H1 (cell line): Measurements from ENCODE around the gene CASKIN2. TPM values are rescaled to one million over a fixed set of nuclear protein-coding genes. Genes with fewer than 3 reads are reported as not detected.

Source experiments
- CTCF ChIA-PET: fragments of 300-600 bp; sonication (Branson Sonifier 250); formaldehyde crosslinking; loops from one replicate; lab custom pipeline; 2021; ENCODE audit not compliant: partially characterized antibody; lab: Charles Lee
- POLR2A ChIA-PET: fragments of 300-600 bp; sonication (Branson Sonifier 250); formaldehyde crosslinking; loops from one replicate; lab custom pipeline; 2021; ENCODE audit warnings: inconsistent platforms; ENCODE audit not compliant: partially characterized antibody; lab: Charles Lee
- DNase-seq, 2 experiments: peaks; one replicate each; pipeline versions ENCODE4 v3.0.0 to v3.0.0-alpha.2; 2010 to 2022; ENCODE audit warnings: low spot score in 2 of 2, low read depth in 1 of 2, mixed read lengths in 1 of 2
- FAIRE-seq: peaks from 2 replicates; lab custom pipeline; 2011; peaks lifted over from hg19 to GRCh38; lab: Jason Lieb, UNC
- H2AFZ ChIP-seq: 2 replicates; pipeline ENCODE4 v1.8.1; 2012; ENCODE audit warnings: low read length, inconsistent platforms
- H2AK5ac ChIP-seq: 2 replicates; pipeline ENCODE4 v1.6.1; 2013; ENCODE audit warnings: low read depth, low read length
- H2BK120ac ChIP-seq: replicated peaks from 2 replicates; pipeline ENCODE3; 2013; ENCODE audit warnings: low read depth, low read length, inconsistent platforms
- H2BK12ac ChIP-seq: 2 replicates; pipeline ENCODE4 v1.6.1; 2013; ENCODE audit warnings: low read depth, low read length
- H2BK15ac ChIP-seq: 2 replicates; pipeline ENCODE4 v1.6.1; 2013; ENCODE audit warnings: low read length
- H2BK20ac ChIP-seq: 2 replicates; pipeline ENCODE4 v1.6.1; 2013; ENCODE audit warnings: low read length
- H2BK5ac ChIP-seq: 2 replicates; pipeline ENCODE4 v1.6.1; 2013; ENCODE audit warnings: low read depth, low read length
- H3K14ac ChIP-seq: 2 replicates; pipeline ENCODE4 v1.6.1; 2013; ENCODE audit warnings: inconsistent platforms; ENCODE audit not compliant: insufficient read length
- H3K18ac ChIP-seq: 2 replicates; pipeline ENCODE4 v1.6.1; 2013; ENCODE audit warnings: low read length; ENCODE audit errors: extremely low read depth
- H3K23ac ChIP-seq: 2 replicates; pipeline ENCODE4 v1.6.1; 2013; ENCODE audit warnings: inconsistent platforms; ENCODE audit not compliant: insufficient read length
- H3K23me2 ChIP-seq: 2 replicates; pipeline ENCODE4 v1.6.1; 2013; ENCODE audit warnings: low read depth, low read length
- H3K27ac ChIP-seq: 2 replicates; pipeline ENCODE4 v1.6.1; 2011; ENCODE audit warnings: low read depth, low read length, inconsistent platforms
- H3K27me3 ChIP-seq, 4 experiments: replicated peaks in 1 of 4; 1 replicate in 1 of 4; 2 replicates in 3 of 4; pipeline versions ENCODE4 v1.6.1 to v1.8.1; 2011 to 2013; ENCODE audit warnings: low read length in 3 of 4, mild to moderate bottlenecking in 3 of 4, inconsistent platforms in 2 of 4, mixed read lengths in 2 of 4, moderate library complexity in 1 of 4; ENCODE audit not compliant: control insufficient read depth in 3 of 4, insufficient read depth in 3 of 4; ENCODE audit errors: extremely low read depth in 1 of 4
- H3K36me3 ChIP-seq, 4 experiments: 2 replicates each; pipeline versions ENCODE4 v1.6.1 to v1.8.1; 2011 to 2013; ENCODE audit warnings: mild to moderate bottlenecking in 4 of 4, low read length in 3 of 4, moderate library complexity in 2 of 4, control low read depth in 1 of 4, inconsistent platforms in 1 of 4; ENCODE audit not compliant: insufficient read depth in 4 of 4, control insufficient read depth in 2 of 4
- H3K4ac ChIP-seq: replicated peaks from 2 replicates; pipeline ENCODE3; 2013; ENCODE audit warnings: low read length, low read depth, mixed read lengths, inconsistent platforms; ENCODE audit not compliant: insufficient read length
- H3K4me1 ChIP-seq, 4 experiments: replicated peaks in 1 of 4; 1 replicate in 1 of 4; 2 replicates in 3 of 4; pipeline versions ENCODE4 v1.6.1 to v1.8.1; 2011 to 2013; ENCODE audit warnings: low read length in 3 of 4, inconsistent platforms in 2 of 4, mixed read lengths in 1 of 4; ENCODE audit not compliant: insufficient read depth in 4 of 4, control insufficient read depth in 3 of 4
- H3K4me2 ChIP-seq, 2 experiments: 2 replicates each; pipeline versions ENCODE4 v1.6.1 to v1.8.1; 2011 to 2013; ENCODE audit warnings: low read depth in 2 of 2, low read length in 2 of 2, control low read depth in 1 of 2, inconsistent platforms in 1 of 2, mild to moderate bottlenecking in 1 of 2; ENCODE audit not compliant: insufficient read depth in 1 of 2
- H3K4me3 ChIP-seq, 4 experiments: fragments of 200-600, 300-600 bp in 1 of 4; sonication (generic), shearing (Covaris generic), sonication (Bioruptor Twin) in 1 of 4; 2 replicates each; pipeline versions ENCODE4 v1.5.1 to v1.8.1; 2011 to 2016; ENCODE audit warnings: low read length in 4 of 4, low read depth in 3 of 4, control low read depth in 2 of 4, inconsistent platforms in 2 of 4, mild to moderate bottlenecking in 2 of 4, mixed read lengths in 1 of 4, moderate library complexity in 1 of 4; ENCODE audit not compliant: insufficient read depth in 2 of 4; ENCODE audit errors: extremely low read depth in 1 of 4
- H3K56ac ChIP-seq: replicated peaks from 2 replicates; pipeline ENCODE3; 2013; ENCODE audit warnings: low read depth, mild to moderate bottlenecking, mixed read lengths, low read length, inconsistent platforms; ENCODE audit not compliant: insufficient read length
- H3K79me1 ChIP-seq: 2 replicates; pipeline ENCODE4 v1.6.1; 2013; ENCODE audit warnings: low read depth, low read length, control low read depth
- H3K79me2 ChIP-seq, 2 experiments: 2 replicates each; pipeline versions ENCODE4 v1.6.1 to v1.8.1; 2012 to 2013; ENCODE audit warnings: low read length in 2 of 2, mild to moderate bottlenecking in 2 of 2, inconsistent platforms in 1 of 2; ENCODE audit not compliant: insufficient read depth in 2 of 2, control insufficient read depth in 1 of 2
- H3K9ac ChIP-seq, 4 experiments: replicated peaks in 1 of 4; 1 replicate in 1 of 4; 2 replicates in 3 of 4; pipeline versions ENCODE4 v1.6.1 to v1.8.1; 2011 to 2013; ENCODE audit warnings: low read depth in 3 of 4, low read length in 3 of 4, control low read depth in 2 of 4, mild to moderate bottlenecking in 2 of 4, moderate library complexity in 2 of 4, inconsistent platforms in 1 of 4; ENCODE audit errors: extremely low read depth in 1 of 4
- H3K9me3 ChIP-seq, 2 experiments: 2 replicates each; pipeline versions ENCODE4 v1.6.1 to v1.8.1; 2012 to 2013; ENCODE audit warnings: mild to moderate bottlenecking in 2 of 2, moderate library complexity in 2 of 2, control low read depth in 1 of 2, inconsistent platforms in 1 of 2, low read depth in 1 of 2, low read length in 1 of 2, mixed read lengths in 1 of 2; ENCODE audit not compliant: insufficient read depth in 2 of 2
- H4K20me1 ChIP-seq, 2 experiments: replicated peaks in 1 of 2; 2 replicates each; pipeline versions ENCODE3 to v1.8.1; 2011 to 2013; ENCODE audit warnings: inconsistent platforms in 2 of 2, low read length in 2 of 2, mild to moderate bottlenecking in 1 of 2; ENCODE audit not compliant: insufficient read depth in 2 of 2, control insufficient read depth in 1 of 2
- H4K5ac ChIP-seq: 2 replicates; pipeline ENCODE4 v1.6.1; 2013; ENCODE audit warnings: low read length, low read depth, mixed read lengths, inconsistent platforms; ENCODE audit not compliant: insufficient read length
- H4K8ac ChIP-seq: 2 replicates; pipeline ENCODE4 v1.8.0; 2013; ENCODE audit warnings: mild to moderate bottlenecking, moderate library complexity, low read length, inconsistent platforms; ENCODE audit not compliant: insufficient read depth; ENCODE audit errors: extremely low read depth
- H4K91ac ChIP-seq: replicated peaks from 2 replicates; pipeline ENCODE3; 2013; ENCODE audit warnings: low read length, mixed read lengths, inconsistent platforms; ENCODE audit not compliant: insufficient read length
- BRCA1 ChIP-seq: IDR thresholded peaks from 2 replicates; pipeline ENCODE4 v1.6.1; 2012; ENCODE audit warnings: low read depth, low read length, improper control_type of control experiment
- CBX8 ChIP-seq: fragments of 300-800, 300-1000 bp; sonication (generic); IDR thresholded peaks from 2 replicates; pipeline ENCODE4 v1.7.1; 2016; ENCODE audit warnings: low read depth, low read length, borderline replicate concordance
- EP300 ChIP-seq, 2 experiments: IDR thresholded peaks; 1 replicate in 1 of 2; 2 replicates in 1 of 2; pipeline ENCODE4 v1.6.1; 2011 to 2012; ENCODE audit warnings: low read depth in 2 of 2, low read length in 2 of 2, mild to moderate bottlenecking in 2 of 2, borderline replicate concordance in 1 of 2, inconsistent platforms in 1 of 2, moderate library complexity in 1 of 2
- RNF2 ChIP-seq: fragments of 200-900, 300-1000 bp; sonication (generic); IDR thresholded peaks from 2 replicates; pipeline ENCODE4 v1.7.1; 2016; ENCODE audit warnings: borderline replicate concordance, low read depth, mild to moderate bottlenecking, antibody characterized with exemption, low read length; ENCODE audit not compliant: poor library complexity, severe bottlenecking; ENCODE audit errors: missing control alignments
- WGBS, 2 experiments: shearing (Covaris generic) in 1 of 2; methylation state at CpG; one replicate each; pipeline versions ENCODE4 v1.1.6 to v1.1.7; 2013 to 2015; ENCODE audit warnings: low lambda C conversion rate in 2 of 2, mixed read lengths in 2 of 2, inconsistent platforms in 1 of 2, low coverage in 1 of 2, missing lambda C conversion rate in 1 of 2; ENCODE audit not compliant: insufficient replicate concordance in 2 of 2, insufficient coverage in 1 of 2, insufficient read length in 1 of 2; ENCODE audit errors: extremely low coverage in 1 of 2, missing lambda C conversion rate in 1 of 2; 5-methylcytosine and 5-hydroxymethylcytosine counted together
- polyA plus RNA-seq, 7 experiments: library from polyadenylated mRNA; depleted of rRNA in 3 of 7; stranded (reverse) in 5 of 7; unstranded in 2 of 7; fragments of >200 nt in 5 of 7; fragments of 200-250 nt in 2 of 7; gene quantifications; 1 replicate in 5 of 7; 2 replicates in 1 of 7; 4 replicates in 1 of 7; pipeline versions ENCODE4 v1.2.1 to v1.2.3, GENCODE V29; 2011 to 2013; ENCODE audit warnings: missing spikeins in 2 of 7, mixed read lengths in 2 of 7
- total RNA-seq: library from RNA; stranded (reverse); fragmentation: NEBNext Ultra II Directional; extraction: Animal tissue kit (Norgen Biotek cat#: 25700); gene quantifications from 2 replicates; pipeline ENCODE4 v1.2.1, GENCODE V29; 2021

CASKIN2 gene
- total and polyA plus RNA-seq, 2 of the 8 experiments (the other 6 are each of a cell fraction or from before 2014, with no cell fraction given), result 6.7 to 32.3 TPM

GRCh38 chr17:75505152-75505409 lies 10.3 kb downstream of the CASKIN2 start:
- H2BK120ac ChIP-seq, result no peak overlapping the region
- no peak overlapping the region for H2BK15ac ChIP-seq
- TF ChIP-seq CBX8, result no peak
- TF ChIP-seq RNF2, result no peak
- TF ChIP-seq BRCA1, result no peak
- TF ChIP-seq EP300 (IDR thresholded peaks at IDR 0.05; ENCODE audit: borderline replicate concordance in 1 of 2, low read depth in 2 of 2, low read length in 2 of 2), result no peak
- H3K18ac ChIP-seq, result no peak overlapping the region
- H3K9ac ChIP-seq, result no peak overlapping the region
- H3K23ac ChIP-seq, result no peak overlapping the region
- DNase-seq (no peak), FAIRE-seq (no peak)
- H2BK5ac ChIP-seq, result no peak overlapping the region
- no peak overlapping the region; the same call in 1 of the 2 replicates for H4K8ac ChIP-seq
- H3K9me3 ChIP-seq, result no peaks in the 10 kb centered on the region
- no peak overlapping the region for H2AK5ac ChIP-seq
- H3K27me3 ChIP-seq, result no peaks in the 10 kb centered on the region
- no peak overlapping the region for H3K4ac ChIP-seq
- no peak overlapping the region for H2AFZ ChIP-seq
- H3K14ac ChIP-seq, result no peak overlapping the region
- ChIA-PET POLR2A (interaction anchor here (1.2 to 1.7 kb wide), 2 partner anchors 9 kb away, joined by 5 to 7 read pairs; no protein-coding TSS in a partner anchor), CTCF (interaction anchor here (0.9 to 8.2 kb wide), 22 partner anchors 8 to 240 kb away, joined by 3 to 67 read pairs (median 6); partner anchors contain the start of genes TMEM94 and TSEN54)
- no peaks in the 10 kb centered on the region for H3K79me1 ChIP-seq
- WGBS, 2 experiments, result 98% methylated on average over 4 of the region's 4 CpGs; no CpG with 5 or more reads in 1 of the 2 experiments
- no peaks in the 10 kb centered on the region for H3K23me2 ChIP-seq
- H4K5ac ChIP-seq, result no peak overlapping the region
- no peak overlapping the region for H4K91ac ChIP-seq
- no peak overlapping the region for H3K4me2 ChIP-seq
- H3K4me1 ChIP-seq, result peaks cover 0 to 2% (median 0%) of the 10 kb centered on the region in 4 experiments; a peak in 1 of 7 replicates
- H2BK12ac ChIP-seq, result no peak overlapping the region
- no peaks in the 10 kb centered on the region for H3K79me2 ChIP-seq
- no peak overlapping the region for H3K27ac ChIP-seq
- H2BK20ac ChIP-seq, result no peak overlapping the region
- H3K56ac ChIP-seq, result no peak overlapping the region
- peaks cover 2 to 20% of the 10 kb centered on the region in 2 experiments for H4K20me1 ChIP-seq
- no peak overlapping the region for H3K4me3 ChIP-seq
- peaks cover 2 to 14% (median 10%) of the 10 kb centered on the region in 4 experiments; a peak in 6 of 8 replicates for H3K36me3 ChIP-seq
